NCI-H146 treated with DMSO at 0.1 percent for 48 hours (cell line): ENCODE results near the gene KCNN3.

ENCODE experiments used
- DNase-seq: peaks from one replicate; lab custom pipeline; 2025; ENCODE audit not compliant: unreplicated experiment; lab: John Stamatoyannopoulos, UW

KCNN3 gene

GRCh38 chr1:154842635-154843034 lies 27.4 kb downstream of the KCNN3 start:
- DNase-seq: no peak

GRCh38 chr1:154841384-154841783 lies 28.7 kb downstream of the KCNN3 start:
- DNase-seq: no peak

- no peak for DNase-seq
Observed at GRCh38 chr1:154840269-154841176, 29.6 kb downstream of the KCNN3 start.

GRCh38 chr1:154839691-154840090 lies 30.4 kb downstream of the KCNN3 start:
- no peak for DNase-seq

- DNase-seq: no peak
Observed at GRCh38 chr1:154838988-154839387, 31.1 kb downstream of the KCNN3 start.

- DNase-seq: no peak
Observed at GRCh38 chr1:154838461-154838860, 31.6 kb downstream of the KCNN3 start.

GRCh38 chr1:154837672-154838171 lies 32.4 kb downstream of the KCNN3 start:
- peak; percentile 72 for DNase-seq

- no peak for DNase-seq
Observed at GRCh38 chr1:154837034-154837671, 32.9 kb downstream of the KCNN3 start.

GRCh38 chr1:154835531-154836324 lies 34.4 kb downstream of the KCNN3 start:
- no peak for DNase-seq

- DNase-seq: no peak
Observed at GRCh38 chr1:154833841-154834240, 36.2 kb downstream of the KCNN3 start.

GRCh38 chr1:154833209-154833608 lies 36.9 kb downstream of the KCNN3 start:
- DNase-seq: no peak

- DNase-seq: no peak
Observed at GRCh38 chr1:154832384-154832783, 37.7 kb downstream of the KCNN3 start.

- DNase-seq: no peak
Observed at GRCh38 chr1:154831462-154831861, 38.6 kb downstream of the KCNN3 start.

GRCh38 chr1:154829062-154829461 lies 41.0 kb downstream of the KCNN3 start:
- DNase-seq: no peak

GRCh38 chr1:154824179-154825000 lies 45.7 kb downstream of the KCNN3 start:
- DNase-seq: no peak

- no peak for DNase-seq
Observed at GRCh38 chr1:154822717-154823116, 47.4 kb downstream of the KCNN3 start.

- no peak for DNase-seq
Observed at GRCh38 chr1:154822233-154822632, 47.8 kb downstream of the KCNN3 start.

- DNase-seq: no peak
Observed at GRCh38 chr1:154821083-154821482, 49.0 kb downstream of the KCNN3 start.

- no peak for DNase-seq
Observed at GRCh38 chr1:154820646-154821045, 49.4 kb downstream of the KCNN3 start.
